Thyroid gland (tissue), 4 donors: ENCODE data around the gene MTHFSD.

ENCODE experiments used
- POLR2A ChIP-seq, 2 donors: fragments of 450-650 bp; IDR thresholded peaks; one replicate each; pipeline ENCODE4 v1.6.1; 2017; ENCODE audit warnings: antibody characterized with exemption in 2 of 2, mild to moderate bottlenecking in 2 of 2, moderate library complexity in 1 of 2
- TF ChIP-seq, protein P1 (sequence below), 6 experiments: fragments of 200-600 bp in 3 of 6; fragments of 450-650 bp in 3 of 6; sonication (generic) in 3 of 6; IDR thresholded peaks; one replicate each; pipeline ENCODE4 v1.5.1; 2016 to 2019; ENCODE audit warnings: antibody characterized with exemption in 6 of 6, mild to moderate bottlenecking in 2 of 6, inconsistent platforms in 1 of 6, moderate library complexity in 1 of 6

DNA sequence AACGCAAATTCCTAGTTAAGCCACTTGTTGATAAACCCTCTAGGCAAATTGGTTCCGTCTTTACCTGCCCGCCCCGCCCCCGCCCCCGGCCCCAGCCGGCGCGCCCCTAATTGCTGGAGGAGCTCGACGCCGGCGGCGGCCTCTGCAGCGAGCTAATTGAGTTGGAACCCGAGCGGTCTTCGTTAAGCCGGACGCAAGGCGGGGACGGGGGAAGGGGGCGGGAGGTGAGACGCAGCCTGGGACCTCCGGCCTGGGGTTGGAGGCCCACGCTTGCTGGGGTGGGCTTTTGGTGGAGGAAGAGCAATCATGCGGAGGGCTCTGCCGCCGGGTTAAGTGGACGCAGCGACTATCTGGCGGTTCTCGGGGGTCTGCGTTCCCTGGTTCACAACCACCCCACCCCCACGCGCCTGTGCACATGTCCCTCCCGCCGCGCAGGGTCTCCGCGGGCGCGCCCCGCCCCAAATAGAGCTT is 57.4 kb downstream of the MTHFSD start:
- TF ChIP-seq, protein P1, sequence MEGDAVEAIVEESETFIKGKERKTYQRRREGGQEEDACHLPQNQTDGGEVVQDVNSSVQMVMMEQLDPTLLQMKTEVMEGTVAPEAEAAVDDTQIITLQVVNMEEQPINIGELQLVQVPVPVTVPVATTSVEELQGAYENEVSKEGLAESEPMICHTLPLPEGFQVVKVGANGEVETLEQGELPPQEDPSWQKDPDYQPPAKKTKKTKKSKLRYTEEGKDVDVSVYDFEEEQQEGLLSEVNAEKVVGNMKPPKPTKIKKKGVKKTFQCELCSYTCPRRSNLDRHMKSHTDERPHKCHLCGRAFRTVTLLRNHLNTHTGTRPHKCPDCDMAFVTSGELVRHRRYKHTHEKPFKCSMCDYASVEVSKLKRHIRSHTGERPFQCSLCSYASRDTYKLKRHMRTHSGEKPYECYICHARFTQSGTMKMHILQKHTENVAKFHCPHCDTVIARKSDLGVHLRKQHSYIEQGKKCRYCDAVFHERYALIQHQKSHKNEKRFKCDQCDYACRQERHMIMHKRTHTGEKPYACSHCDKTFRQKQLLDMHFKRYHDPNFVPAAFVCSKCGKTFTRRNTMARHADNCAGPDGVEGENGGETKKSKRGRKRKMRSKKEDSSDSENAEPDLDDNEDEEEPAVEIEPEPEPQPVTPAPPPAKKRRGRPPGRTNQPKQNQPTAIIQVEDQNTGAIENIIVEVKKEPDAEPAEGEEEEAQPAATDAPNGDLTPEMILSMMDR (IDR thresholded peaks at IDR 0.05), result no peak
- TF ChIP-seq POLR2A (IDR thresholded peaks at IDR 0.05), result no peak
